Activated T-cell treated with anti-CD3 and anti-CD28 coated beads, Interleukin-2, amount 50 U/mL, for 72 hours (primary cell): ENCODE measurements around the gene STK11IP. TPM values are rescaled to one million over a fixed set of nuclear protein-coding genes. Genes with fewer than 3 reads are reported as not detected.
A peak's percentile ranks its signal among the peaks of the same experiment; 100 is the strongest.

ENCODE experiments used
- ATAC-seq, 2 donors: fragments of 150-1000 bp; cut with Tn5 transposase; replicated peaks in 1 of 2; 2 replicates each; pipeline ENCODE4 v1.10.0; 2021; ENCODE audit warnings: moderate library complexity in 2 of 2, mild to moderate bottlenecking in 1 of 2
- DNase-seq, 2 donors: peaks; one replicate each; pipeline ENCODE4 v3.0.0; 2021 to 2022; ENCODE audit warnings: mixed read lengths in 1 of 2
- H3K27ac Mint-ChIP-seq: one replicate; pipeline ENCODE4 v1.8.0; 2022; ENCODE audit warnings: mild to moderate bottlenecking, moderate library complexity, mixed read lengths
- H3K27me3 Mint-ChIP-seq: one replicate; pipeline ENCODE4 v1.8.0; 2022; ENCODE audit warnings: low read depth, mixed read lengths
- H3K36me3 Mint-ChIP-seq, 2 donors: one replicate each; pipeline ENCODE4 v1.8.0; 2022; ENCODE audit warnings: mixed read lengths in 2 of 2, mild to moderate bottlenecking in 1 of 2; ENCODE audit not compliant: insufficient read depth in 2 of 2
- H3K4me1 Mint-ChIP-seq: one replicate; pipeline ENCODE4 v1.8.0; 2022; ENCODE audit warnings: low read depth, mixed read lengths
- H3K4me3 Mint-ChIP-seq, 2 donors: one replicate each; pipeline ENCODE4 v1.8.0; 2022; ENCODE audit warnings: mild to moderate bottlenecking in 2 of 2, mixed read lengths in 2 of 2, moderate library complexity in 2 of 2
- H3K9me3 Mint-ChIP-seq, 2 donors: one replicate each; pipeline ENCODE4 v1.8.0; 2022; ENCODE audit warnings: mixed read lengths in 2 of 2
- total RNA-seq, 2 donors: library from RNA; stranded (reverse); gene quantifications; one replicate each; pipeline ENCODE4 v1.2.3, GENCODE V29; 2022

Gene STK11IP
- total RNA-seq, 2 donors from 2014 or later, result 27.0 to 27.8 TPM

- H3K9me3 Mint-ChIP-seq, result no peaks in the 10 kb centered on the region
- peaks cover 6% of the 10 kb centered on the region for H3K27me3 Mint-ChIP-seq
- no peaks in the 10 kb centered on the region for H3K36me3 Mint-ChIP-seq
- H3K27ac Mint-ChIP-seq, result no peak overlapping the region
- DNase-seq, result no peak
- ATAC-seq, result no peak
- H3K4me3 Mint-ChIP-seq, result no peak overlapping the region
- H3K4me1 Mint-ChIP-seq, result no peaks in the 10 kb centered on the region
Observed at GRCh38 chr2:219620546-219620945, 22.9 kb downstream of the STK11IP start.

GRCh38 chr2:219621935-219622334 lies 24.3 kb downstream of the STK11IP start:
- H3K4me3 Mint-ChIP-seq, result no peak overlapping the region
- H3K9me3 Mint-ChIP-seq, result no peaks in the 10 kb centered on the region
- DNase-seq, result no peak
- H3K4me1 Mint-ChIP-seq, result peaks cover 3% of the 10 kb centered on the region
- H3K27ac Mint-ChIP-seq, result no peak overlapping the region
- ATAC-seq, result no peak
- peaks cover 16% of the 10 kb centered on the region for H3K27me3 Mint-ChIP-seq
- H3K36me3 Mint-ChIP-seq, result no peaks in the 10 kb centered on the region

GRCh38 chr2:219622472-219622871 lies 24.8 kb downstream of the STK11IP start:
- no peak overlapping the region for H3K4me3 Mint-ChIP-seq
- no peaks in the 10 kb centered on the region for H3K36me3 Mint-ChIP-seq
- no peak overlapping the region for H3K27ac Mint-ChIP-seq
- H3K4me1 Mint-ChIP-seq, result peaks cover 4% of the 10 kb centered on the region
- no peaks in the 10 kb centered on the region for H3K9me3 Mint-ChIP-seq
- no peak for DNase-seq
- H3K27me3 Mint-ChIP-seq, result peaks cover 20% of the 10 kb centered on the region
- ATAC-seq, result no peak

- ATAC-seq (no peak), DNase-seq (no peak)
- Mint-ChIP-seq H3K36me3 (no peaks in the 10 kb centered on the region), H3K9me3 (no peaks in the 10 kb centered on the region), H3K27ac (no peak overlapping the region), H3K4me1 (peaks cover 4% of the 10 kb centered on the region), H3K4me3 (no peak overlapping the region), H3K27me3 (peaks cover 20% of the 10 kb centered on the region)
Observed at GRCh38 chr2:219624565-219624964, 26.9 kb downstream of the STK11IP start.

- DNase-seq (no peak), ATAC-seq (no peak)
- H3K36me3 Mint-ChIP-seq, result no peaks in the 10 kb centered on the region
- H3K9me3 Mint-ChIP-seq, result no peaks in the 10 kb centered on the region
- H3K4me3 Mint-ChIP-seq, result no peak overlapping the region
- no peak overlapping the region for H3K27ac Mint-ChIP-seq
- H3K27me3 Mint-ChIP-seq, result peaks cover 20% of the 10 kb centered on the region
- peaks cover 4% of the 10 kb centered on the region for H3K4me1 Mint-ChIP-seq
Observed at GRCh38 chr2:219625179-219625578, 27.5 kb downstream of the STK11IP start.

- ATAC-seq (no peak), DNase-seq (no peak)
- Mint-ChIP-seq H3K27me3 (peaks cover 20% of the 10 kb centered on the region), H3K27ac (no peak overlapping the region), H3K4me3 (peak overlapping the region; percentile 74 to 83), H3K36me3 (no peaks in the 10 kb centered on the region), H3K9me3 (no peaks in the 10 kb centered on the region), H3K4me1 (peaks cover 4% of the 10 kb centered on the region)
Observed at GRCh38 chr2:219626540-219626939, 28.9 kb downstream of the STK11IP start.

GRCh38 chr2:219627103-219628100 lies 29.7 kb downstream of the STK11IP start, which contains the start of gene SLC4A3:
SLC4A3 (plus strand) TSS chr2:219627630; CDS start chr2:219627993, 363 bp downstream.
- Mint-ChIP-seq H3K9me3 (no peaks in the 10 kb centered on the region), H3K4me3 (peak within 1 kb of the TSS; percentile 74 to 83), H3K4me1 (peaks cover 4% of the 10 kb centered on the region), H3K27ac (no peak within 1 kb of the TSS), H3K27me3 (peaks cover 20% of the 10 kb centered on the region), H3K36me3 (no peaks in the 10 kb centered on the region)
- DNase-seq (peak; percentile 8 to 24), ATAC-seq (peak; percentile 63 to 74)

GRCh38 chr2:219628235-219628985 lies 30.8 kb downstream of the STK11IP start:
- ATAC-seq (no peak), DNase-seq (no peak)
- Mint-ChIP-seq H3K36me3 (no peaks in the 10 kb centered on the region), H3K9me3 (no peaks in the 10 kb centered on the region), H3K27ac (no peak overlapping the region), H3K4me3 (peak overlapping the region in 1 of 2 donors; percentile 49), H3K27me3 (peaks cover 20% of the 10 kb centered on the region), H3K4me1 (peaks cover 4% of the 10 kb centered on the region)

- Mint-ChIP-seq H3K4me3 (peak overlapping the region in 1 of 2 donors; percentile 49), H3K27ac (no peak overlapping the region)
- ATAC-seq, result no peak
Observed at GRCh38 chr2:219628986-219629901, 31.6 kb downstream of the STK11IP start.

GRCh38 chr2:219629976-219630695 lies 32.5 kb downstream of the STK11IP start:
- Mint-ChIP-seq H3K4me1 (peaks cover 4% of the 10 kb centered on the region), H3K9me3 (no peaks in the 10 kb centered on the region), H3K36me3 (no peaks in the 10 kb centered on the region), H3K27ac (no peak overlapping the region), H3K27me3 (peaks cover 14% of the 10 kb centered on the region), H3K4me3 (no peak overlapping the region)
- ATAC-seq (no peak), DNase-seq (no peak)

More at GRCh38 chr2:219628986-219629901, 31.6 kb downstream of the STK11IP start:
- no peaks in the 10 kb centered on the region for H3K9me3 Mint-ChIP-seq
- H3K27me3 Mint-ChIP-seq, result peaks cover 20% of the 10 kb centered on the region
- no peaks in the 10 kb centered on the region for H3K36me3 Mint-ChIP-seq
- H3K4me1 Mint-ChIP-seq, result peaks cover 4% of the 10 kb centered on the region
- no peak for DNase-seq

- no peak for ATAC-seq
- H3K9me3 Mint-ChIP-seq, result no peaks in the 10 kb centered on the region
- no peak overlapping the region for H3K4me3 Mint-ChIP-seq
- H3K4me1 Mint-ChIP-seq, result peaks cover 4% of the 10 kb centered on the region
- H3K36me3 Mint-ChIP-seq, result no peaks in the 10 kb centered on the region
- H3K27ac Mint-ChIP-seq, result no peak overlapping the region
- DNase-seq, result no peak
- peaks cover 13% of the 10 kb centered on the region for H3K27me3 Mint-ChIP-seq
Observed at GRCh38 chr2:219630770-219631405, 33.2 kb downstream of the STK11IP start.
